ENCODE results near the gene ARHGEF9.
A peak's percentile ranks its signal among the peaks of the same experiment; 100 is the strongest.

The ARHGEF9 gene

DNA sequence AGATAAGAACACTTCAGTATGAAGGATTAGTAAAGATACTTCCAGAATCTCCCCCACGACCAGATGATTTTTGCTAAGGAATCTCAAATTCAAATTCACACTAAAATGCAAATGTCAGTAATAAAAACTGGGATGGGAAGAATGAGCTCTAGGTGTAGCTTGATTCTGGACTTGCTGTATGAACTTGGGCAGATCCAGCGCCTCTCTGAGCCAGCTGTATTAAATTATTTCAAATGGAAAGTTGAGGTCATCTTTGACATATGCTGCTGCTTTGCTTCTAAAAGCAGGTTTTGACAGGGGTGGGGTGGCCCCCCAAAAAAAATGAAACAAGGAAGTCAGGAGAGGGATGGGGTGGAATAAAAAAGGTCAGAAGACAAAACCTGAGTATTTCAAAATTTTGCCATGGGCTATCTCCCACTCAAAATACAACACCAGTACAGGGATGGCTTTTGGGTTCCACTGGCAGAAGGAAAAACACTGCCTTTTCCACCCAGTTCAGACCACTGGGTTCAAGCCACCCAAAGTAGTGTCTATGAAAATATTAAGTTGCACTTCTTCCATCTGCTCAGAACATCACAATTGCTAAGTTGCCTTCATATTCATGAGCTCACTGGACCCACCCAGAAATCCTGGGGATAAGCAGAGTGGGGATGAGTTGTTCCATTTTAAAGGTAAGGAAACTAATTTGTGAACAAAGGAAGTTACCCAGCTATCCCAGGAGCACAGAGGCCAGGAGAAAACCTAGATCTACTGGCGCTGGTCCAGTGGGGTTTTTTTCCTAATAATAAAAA, 47.7 kb downstream of the ARHGEF9 start:
- no peak overlapping the region for H3K27ac Mint-ChIP-seq
- no peak overlapping the region for H3K4me3 Mint-ChIP-seq
- H3K9me3 Mint-ChIP-seq, result no peaks in the 10 kb centered on the region
- H3K36me3 Mint-ChIP-seq (ENCODE audit: low read depth), result peaks cover 11% of the 10 kb centered on the region
- H3K27me3 Mint-ChIP-seq (ENCODE audit: low read depth), result no peaks in the 10 kb centered on the region
- peaks cover 40% of the 10 kb centered on the region for H3K4me1 Mint-ChIP-seq (ENCODE audit: low read depth)
- no peak for DNase-seq (ENCODE audit: low spot score)

DNA sequence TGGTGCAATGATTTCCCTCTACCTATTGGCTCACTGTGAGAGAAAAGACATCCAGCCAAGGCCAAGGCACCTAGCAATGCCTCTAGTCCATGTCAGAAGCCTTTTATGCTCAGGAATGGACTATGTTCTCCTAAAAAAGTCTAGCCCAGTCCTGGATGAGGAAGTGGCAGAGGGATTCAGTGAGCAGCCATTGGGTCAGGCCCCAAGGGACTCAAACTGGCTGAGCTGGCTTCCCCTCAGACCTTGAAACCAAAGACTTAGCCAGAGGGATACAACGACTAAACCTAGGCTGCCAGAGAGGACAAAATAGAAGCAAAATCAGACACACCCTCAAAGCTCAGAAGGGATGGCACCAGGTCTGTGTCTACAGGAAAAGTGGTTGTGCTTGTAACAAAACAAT, 49.1 kb downstream of the ARHGEF9 start:
- Mint-ChIP-seq H3K4me1 (ENCODE audit: low read depth) (peaks cover 34% of the 10 kb centered on the region), H3K27ac (no peak overlapping the region), H3K27me3 (ENCODE audit: low read depth) (no peaks in the 10 kb centered on the region), H3K4me3 (no peak overlapping the region), H3K9me3 (no peaks in the 10 kb centered on the region), H3K36me3 (ENCODE audit: low read depth) (peaks cover 3% of the 10 kb centered on the region)
- DNase-seq (ENCODE audit: low spot score), result no peak

DNA sequence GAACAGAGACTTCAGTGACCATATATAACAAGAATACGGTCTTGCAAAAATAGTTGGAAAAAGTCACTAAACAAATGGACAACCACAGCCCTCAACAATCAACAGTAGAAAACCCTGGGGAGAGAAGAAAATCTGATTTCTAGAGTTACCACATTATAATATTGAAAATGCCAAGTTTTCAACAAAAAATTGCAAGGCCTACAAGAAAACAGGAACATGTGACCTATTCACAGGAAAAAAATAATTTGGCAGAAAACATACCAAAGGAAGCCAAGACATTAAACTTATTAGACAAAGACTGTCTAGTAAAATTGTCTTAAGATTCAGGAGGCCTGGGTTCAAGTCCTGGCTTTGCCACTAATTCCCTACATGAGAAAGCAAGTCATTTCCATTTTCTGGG, 64.7 kb downstream of the ARHGEF9 start:
- H3K36me3 Mint-ChIP-seq (ENCODE audit: low read depth), result peaks cover 36% of the 10 kb centered on the region
- no peak overlapping the region for H3K4me3 Mint-ChIP-seq
- H3K27me3 Mint-ChIP-seq (ENCODE audit: low read depth), result no peaks in the 10 kb centered on the region
- H3K4me1 Mint-ChIP-seq (ENCODE audit: low read depth), result no peaks in the 10 kb centered on the region
- no peak overlapping the region for H3K27ac Mint-ChIP-seq
- no peaks in the 10 kb centered on the region for H3K9me3 Mint-ChIP-seq
- no peak for DNase-seq (ENCODE audit: low spot score)

DNA sequence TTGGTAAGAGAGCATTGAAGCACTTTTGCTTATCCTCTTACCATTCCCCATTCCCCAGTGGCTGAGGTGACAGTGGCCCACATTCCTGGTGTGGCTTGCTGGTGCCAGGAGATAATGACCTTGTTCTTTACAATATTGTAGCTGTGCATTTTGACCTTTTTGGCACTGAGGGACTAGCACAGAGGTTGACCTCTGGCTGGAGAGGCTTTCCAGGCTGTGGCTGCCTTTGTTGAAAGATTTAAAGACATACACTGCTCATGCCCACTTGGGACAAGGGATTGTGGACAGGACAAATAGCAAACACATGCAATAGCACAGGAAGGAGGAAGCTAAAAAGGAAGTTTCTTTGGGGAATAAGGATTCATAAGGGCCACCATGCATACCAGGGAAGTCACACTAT, 65.4 kb downstream of the ARHGEF9 start:
- Mint-ChIP-seq H3K9me3 (no peaks in the 10 kb centered on the region), H3K27ac (no peak overlapping the region), H3K27me3 (ENCODE audit: low read depth) (no peaks in the 10 kb centered on the region), H3K4me1 (ENCODE audit: low read depth) (no peaks in the 10 kb centered on the region), H3K36me3 (ENCODE audit: low read depth) (peaks cover 36% of the 10 kb centered on the region), H3K4me3 (no peak overlapping the region)
- no peak for DNase-seq (ENCODE audit: low spot score)

DNA sequence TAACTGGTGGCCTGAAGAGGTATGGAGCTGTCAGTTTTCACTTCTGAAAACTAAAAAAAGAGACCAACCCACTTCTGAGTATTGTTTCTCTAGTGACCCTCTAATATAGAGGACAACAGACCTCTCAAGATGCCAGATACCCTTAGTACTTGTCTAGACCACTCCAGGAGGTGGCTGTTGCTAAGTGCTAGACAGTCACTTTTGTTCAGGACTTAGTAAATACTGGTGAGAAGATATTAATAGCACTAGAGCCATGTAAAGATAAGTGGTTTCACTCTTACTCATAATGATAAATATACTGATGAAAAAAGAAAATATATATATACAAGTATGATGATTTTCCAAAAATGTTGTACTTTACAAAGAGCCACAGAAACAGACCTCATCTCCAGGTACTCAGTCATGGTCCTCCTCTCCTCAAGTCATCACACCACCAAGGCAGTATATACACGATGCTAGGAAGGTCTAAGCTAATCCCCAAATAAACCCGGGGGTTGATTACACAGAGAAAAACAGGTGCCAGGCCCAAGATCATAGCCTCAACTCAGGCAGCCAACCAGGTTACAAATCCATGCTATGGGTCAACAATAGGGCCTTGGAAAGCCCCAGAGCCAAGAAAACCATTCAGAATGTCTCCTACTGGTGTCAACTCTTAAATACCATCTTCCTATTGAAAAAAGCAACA, 66.9 kb downstream of the ARHGEF9 start:
- H3K4me1 Mint-ChIP-seq (ENCODE audit: low read depth), result no peaks in the 10 kb centered on the region
- peaks cover 32% of the 10 kb centered on the region for H3K36me3 Mint-ChIP-seq (ENCODE audit: low read depth)
- DNase-seq (ENCODE audit: low spot score), result no peak
- no peaks in the 10 kb centered on the region for H3K27me3 Mint-ChIP-seq (ENCODE audit: low read depth)
- no peak overlapping the region for H3K4me3 Mint-ChIP-seq
- no peak overlapping the region for H3K27ac Mint-ChIP-seq
- H3K9me3 Mint-ChIP-seq, result no peaks in the 10 kb centered on the region

DNA sequence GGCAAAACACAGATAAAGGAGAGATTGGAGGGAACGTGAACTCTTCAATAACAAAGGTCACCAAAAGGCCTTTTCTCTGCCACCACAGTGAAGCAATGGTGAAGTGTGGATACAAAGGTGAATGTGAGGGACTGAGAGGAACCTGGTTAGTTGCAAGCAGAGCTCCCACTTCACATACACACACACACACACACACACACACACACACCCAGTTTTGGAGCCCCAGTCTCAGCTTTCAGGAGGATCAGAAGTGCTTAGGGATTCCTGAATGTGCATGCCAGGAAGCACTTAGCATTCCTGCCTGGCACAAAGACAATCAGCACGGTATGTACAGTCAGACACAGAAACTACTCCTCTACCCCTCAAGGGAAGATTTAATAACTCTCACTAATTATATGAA, 71.5 kb downstream of the ARHGEF9 start:
- Mint-ChIP-seq H3K27ac (no peak overlapping the region), H3K9me3 (no peaks in the 10 kb centered on the region), H3K36me3 (ENCODE audit: low read depth) (peaks cover 20% of the 10 kb centered on the region), H3K4me3 (no peak overlapping the region), H3K4me1 (ENCODE audit: low read depth) (no peaks in the 10 kb centered on the region), H3K27me3 (ENCODE audit: low read depth) (no peaks in the 10 kb centered on the region)
- no peak for DNase-seq (ENCODE audit: low spot score)

DNA sequence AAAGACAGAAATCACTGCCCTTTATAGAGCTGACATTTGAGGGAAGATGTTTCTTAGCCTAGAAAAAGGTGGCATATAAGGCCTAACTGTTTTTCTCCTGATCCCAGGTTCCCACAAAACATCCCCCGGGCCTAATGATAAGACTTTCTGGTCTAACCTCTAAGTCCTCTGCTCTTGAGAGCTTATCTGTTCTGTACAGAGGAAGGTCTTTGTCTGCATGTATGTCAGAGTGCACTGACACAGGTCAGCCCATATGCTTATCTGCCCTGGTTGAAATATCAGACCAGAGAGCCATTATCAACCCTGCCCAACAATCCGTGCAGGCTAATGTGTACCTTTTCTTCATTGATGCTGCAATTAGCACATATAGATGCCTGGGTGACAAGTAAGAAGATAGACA, 76.2 kb downstream of the ARHGEF9 start:
- no peak for DNase-seq (ENCODE audit: low spot score)
- Mint-ChIP-seq H3K36me3 (ENCODE audit: low read depth) (peaks cover 26% of the 10 kb centered on the region), H3K27me3 (ENCODE audit: low read depth) (no peaks in the 10 kb centered on the region), H3K9me3 (no peaks in the 10 kb centered on the region), H3K27ac (no peak overlapping the region), H3K4me1 (ENCODE audit: low read depth) (no peaks in the 10 kb centered on the region), H3K4me3 (no peak overlapping the region)

DNA sequence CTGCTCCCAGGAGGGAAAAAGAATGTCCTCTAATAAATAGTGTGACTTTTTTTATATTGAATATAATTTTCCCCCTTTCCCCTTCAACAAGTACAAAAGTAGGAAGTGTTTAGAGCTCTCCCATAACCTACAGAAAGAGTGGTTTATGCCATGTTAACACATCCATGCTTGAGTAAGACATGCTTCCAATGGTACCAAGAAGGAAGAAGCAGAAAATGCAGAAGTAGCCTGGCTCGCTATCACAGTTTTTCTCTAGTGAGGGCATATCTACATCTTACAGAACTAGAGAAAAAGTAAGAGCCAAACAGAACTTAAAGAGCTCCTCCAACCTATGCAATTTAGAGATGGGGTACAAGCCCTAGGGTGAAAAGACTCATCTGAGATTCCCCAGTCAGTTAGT, 82.5 kb downstream of the ARHGEF9 start:
- Mint-ChIP-seq H3K4me1 (ENCODE audit: low read depth) (no peaks in the 10 kb centered on the region), H3K36me3 (ENCODE audit: low read depth) (peaks cover 49% of the 10 kb centered on the region), H3K27me3 (ENCODE audit: low read depth) (no peaks in the 10 kb centered on the region), H3K9me3 (no peaks in the 10 kb centered on the region), H3K27ac (no peak overlapping the region), H3K4me3 (no peak overlapping the region)
- DNase-seq (ENCODE audit: low spot score), result no peak

DNA sequence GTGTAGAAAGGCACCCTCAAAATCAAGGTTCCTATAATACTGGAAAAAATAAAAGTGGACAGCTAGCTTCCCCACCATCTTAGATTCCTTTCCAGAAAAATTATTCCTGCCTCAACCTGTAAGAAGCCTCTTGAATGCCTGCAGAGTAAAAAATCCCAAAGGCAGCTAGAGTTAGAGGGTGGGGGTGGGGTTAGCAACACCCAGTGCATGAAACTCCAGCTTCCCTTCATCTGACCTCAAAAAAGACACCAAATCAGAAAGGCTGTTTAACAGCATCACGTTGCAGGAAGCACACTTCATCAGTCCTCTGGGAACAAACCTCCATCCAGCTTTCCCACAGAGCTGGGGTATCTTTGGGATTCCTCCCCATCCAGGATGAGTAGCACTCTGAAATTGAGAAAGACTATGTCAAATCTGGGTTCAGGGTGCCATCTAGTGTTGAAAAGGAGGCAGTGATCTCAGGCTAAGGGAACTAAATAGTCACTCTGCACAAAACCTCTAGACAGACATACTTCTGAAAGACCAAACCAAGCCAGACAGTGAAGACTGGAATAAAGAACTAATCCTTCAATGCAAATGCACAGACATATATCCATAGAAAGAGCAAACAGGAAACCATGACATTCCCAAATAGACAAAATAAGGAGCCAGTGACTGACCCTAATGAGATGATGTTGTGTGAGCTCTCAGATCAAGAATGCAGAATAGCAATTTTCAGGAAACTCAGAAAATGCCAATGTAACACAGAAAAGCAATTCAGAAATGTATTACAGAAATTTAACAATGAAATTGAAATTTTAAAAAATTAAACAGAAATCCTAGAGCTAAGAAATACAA, 97.9 kb downstream of the ARHGEF9 start:
- Mint-ChIP-seq H3K36me3 (ENCODE audit: low read depth) (peaks cover 41% of the 10 kb centered on the region), H3K9me3 (peaks cover 14% of the 10 kb centered on the region), H3K27ac (peak overlapping the region; percentile 16), H3K4me1 (ENCODE audit: low read depth) (no peaks in the 10 kb centered on the region), H3K4me3 (no peak overlapping the region), H3K27me3 (ENCODE audit: low read depth) (no peaks in the 10 kb centered on the region)
- DNase-seq (ENCODE audit: low spot score), result no peak

DNA sequence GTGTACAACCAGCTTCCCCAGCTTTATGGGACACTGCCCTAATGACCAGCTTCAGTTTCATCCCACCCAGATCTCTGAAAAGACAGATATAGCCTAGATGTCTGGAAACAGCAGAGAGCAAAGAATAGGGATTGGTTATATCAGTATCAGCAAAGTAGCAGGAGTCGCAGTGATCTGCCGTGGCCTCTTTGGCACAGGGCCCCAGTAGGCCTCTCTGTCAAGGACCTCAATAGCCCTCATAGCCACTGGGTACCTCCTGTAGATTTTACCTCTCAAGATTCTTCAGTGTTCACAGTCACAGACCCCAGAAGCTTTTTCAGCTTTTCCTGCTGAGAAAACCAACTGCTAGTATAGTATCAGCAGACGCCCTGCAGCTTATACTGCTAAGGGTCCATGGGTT, 104.6 kb downstream of the ARHGEF9 start:
- DNase-seq (ENCODE audit: low spot score), result no peak
- Mint-ChIP-seq H3K27me3 (ENCODE audit: low read depth) (no peaks in the 10 kb centered on the region), H3K4me1 (ENCODE audit: low read depth) (peaks cover 2% of the 10 kb centered on the region), H3K36me3 (ENCODE audit: low read depth) (peaks cover 28% of the 10 kb centered on the region), H3K9me3 (peaks cover 8% of the 10 kb centered on the region), H3K4me3 (no peak overlapping the region), H3K27ac (no peak overlapping the region)

DNA sequence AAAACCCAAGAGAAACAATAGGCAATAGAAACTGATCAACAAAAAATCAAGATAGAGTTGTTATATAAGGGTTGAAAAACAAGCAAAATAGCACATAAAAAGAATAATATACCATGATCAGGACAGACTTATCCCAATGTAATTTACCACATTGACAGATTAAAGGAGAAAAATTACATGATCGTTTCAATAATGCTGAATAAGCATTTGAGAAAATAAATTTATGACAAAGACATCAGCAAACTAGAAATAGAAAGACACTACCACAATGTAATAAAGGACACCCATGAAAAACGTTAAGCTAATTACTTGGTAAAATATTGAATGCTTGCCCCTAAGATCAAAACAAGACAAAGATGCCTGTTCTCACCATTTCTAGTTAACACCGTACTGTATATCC, 105.6 kb downstream of the ARHGEF9 start:
- no peak for DNase-seq (ENCODE audit: low spot score)
- Mint-ChIP-seq H3K27ac (no peak overlapping the region), H3K36me3 (ENCODE audit: low read depth) (peaks cover 28% of the 10 kb centered on the region), H3K27me3 (ENCODE audit: low read depth) (no peaks in the 10 kb centered on the region), H3K4me1 (ENCODE audit: low read depth) (peaks cover 2% of the 10 kb centered on the region), H3K4me3 (no peak overlapping the region), H3K9me3 (peaks cover 8% of the 10 kb centered on the region)

DNA sequence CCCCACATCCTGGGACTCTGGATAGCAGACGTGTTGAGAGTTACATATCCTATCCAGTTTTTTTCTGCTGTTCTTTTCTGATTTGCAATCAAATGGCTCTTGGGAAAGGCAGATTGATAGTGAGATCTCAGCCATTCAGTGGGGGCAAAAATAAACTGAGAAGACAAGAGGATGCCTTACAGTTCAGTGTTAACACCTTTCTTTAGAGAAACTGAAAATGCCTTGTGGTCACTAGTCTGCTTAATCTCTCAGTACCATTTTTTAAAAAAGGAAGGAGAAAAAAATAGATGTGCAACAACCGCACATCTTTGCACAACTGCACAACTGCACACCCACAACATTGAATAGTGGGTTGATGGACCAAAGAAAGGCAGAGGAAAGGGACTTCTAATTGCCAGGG, 109.3 kb downstream of the ARHGEF9 start:
- peaks cover 2% of the 10 kb centered on the region for H3K4me1 Mint-ChIP-seq (ENCODE audit: low read depth)
- H3K36me3 Mint-ChIP-seq (ENCODE audit: low read depth), result peaks cover 22% of the 10 kb centered on the region
- H3K27me3 Mint-ChIP-seq (ENCODE audit: low read depth), result no peaks in the 10 kb centered on the region
- H3K27ac Mint-ChIP-seq, result no peak overlapping the region
- no peaks in the 10 kb centered on the region for H3K9me3 Mint-ChIP-seq
- no peak for DNase-seq (ENCODE audit: low spot score)
- H3K4me3 Mint-ChIP-seq, result no peak overlapping the region

DNA sequence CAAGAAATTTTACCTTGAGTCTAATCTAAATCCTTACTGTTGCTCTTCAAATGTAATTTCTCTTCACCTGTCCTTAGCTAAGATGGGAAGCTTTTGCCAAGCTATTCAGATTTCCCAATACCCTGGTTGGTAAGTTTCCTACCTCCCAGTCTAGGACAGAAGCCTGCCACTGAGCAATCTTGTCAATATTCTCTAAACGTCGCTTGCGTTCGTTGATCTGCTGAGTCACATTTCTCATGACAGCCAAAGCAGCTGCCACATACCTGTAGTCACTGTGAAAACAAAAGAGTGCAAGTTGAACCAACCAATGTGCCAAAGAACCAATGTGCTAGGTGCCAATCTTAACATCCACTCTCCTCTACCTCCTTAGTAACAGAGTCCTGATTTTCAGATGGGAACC, 111.1 kb downstream of the ARHGEF9 start:
- H3K9me3 Mint-ChIP-seq, result no peaks in the 10 kb centered on the region
- H3K4me3 Mint-ChIP-seq, result no peak overlapping the region
- no peaks in the 10 kb centered on the region for H3K27me3 Mint-ChIP-seq (ENCODE audit: low read depth)
- no peak for DNase-seq (ENCODE audit: low spot score)
- peaks cover 21% of the 10 kb centered on the region for H3K36me3 Mint-ChIP-seq (ENCODE audit: low read depth)
- H3K27ac Mint-ChIP-seq, result no peak overlapping the region
- no peaks in the 10 kb centered on the region for H3K4me1 Mint-ChIP-seq (ENCODE audit: low read depth)

DNA sequence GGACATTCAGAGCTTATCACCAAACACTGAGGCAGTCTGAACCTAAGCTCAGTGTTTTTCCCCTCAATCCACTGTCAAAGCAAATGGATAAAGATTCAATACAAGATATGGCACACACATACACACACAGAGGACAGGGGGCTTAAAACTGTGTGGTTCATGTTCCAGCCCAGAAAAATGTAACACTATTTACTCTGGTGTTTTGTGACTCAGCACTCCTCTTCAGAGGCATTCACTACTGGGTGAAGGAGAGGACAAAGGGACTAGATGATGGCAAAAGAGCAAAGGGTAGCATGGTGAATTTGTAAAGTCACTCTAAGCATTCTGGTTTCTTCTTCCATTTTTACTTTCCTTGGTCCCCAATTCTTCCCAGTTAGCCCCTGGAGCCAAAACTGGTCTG, 120.3 kb downstream of the ARHGEF9 start:
- no peak overlapping the region for H3K4me3 Mint-ChIP-seq

More for the DNA sequence above, 120.3 kb downstream of the ARHGEF9 start:
- H3K9me3 Mint-ChIP-seq, result no peaks in the 10 kb centered on the region
- peaks cover 12% of the 10 kb centered on the region for H3K36me3 Mint-ChIP-seq (ENCODE audit: low read depth)
- H3K27me3 Mint-ChIP-seq (ENCODE audit: low read depth), result no peaks in the 10 kb centered on the region
- no peak overlapping the region for H3K27ac Mint-ChIP-seq
- H3K4me1 Mint-ChIP-seq (ENCODE audit: low read depth), result no peaks in the 10 kb centered on the region
- DNase-seq (ENCODE audit: low spot score), result no peak

All from T-helper 2 cell treated with Interferon-gamma antibody and Interleukin-4, amounts not matched to agents 5 μg/mL and 100 μg/mL, for 36 hours (primary cell).